Raji (cell line): ENCODE measurements around the gene PPP1R9B.

Experiments used
- POLR2A ChIP-seq: IDR thresholded peaks from 2 replicates; pipeline ENCODE4 v1.6.1; 2011; ENCODE audit warnings: low read depth, low read length, control low read depth; ENCODE audit not compliant: insufficient read depth

PPP1R9B gene

DNA sequence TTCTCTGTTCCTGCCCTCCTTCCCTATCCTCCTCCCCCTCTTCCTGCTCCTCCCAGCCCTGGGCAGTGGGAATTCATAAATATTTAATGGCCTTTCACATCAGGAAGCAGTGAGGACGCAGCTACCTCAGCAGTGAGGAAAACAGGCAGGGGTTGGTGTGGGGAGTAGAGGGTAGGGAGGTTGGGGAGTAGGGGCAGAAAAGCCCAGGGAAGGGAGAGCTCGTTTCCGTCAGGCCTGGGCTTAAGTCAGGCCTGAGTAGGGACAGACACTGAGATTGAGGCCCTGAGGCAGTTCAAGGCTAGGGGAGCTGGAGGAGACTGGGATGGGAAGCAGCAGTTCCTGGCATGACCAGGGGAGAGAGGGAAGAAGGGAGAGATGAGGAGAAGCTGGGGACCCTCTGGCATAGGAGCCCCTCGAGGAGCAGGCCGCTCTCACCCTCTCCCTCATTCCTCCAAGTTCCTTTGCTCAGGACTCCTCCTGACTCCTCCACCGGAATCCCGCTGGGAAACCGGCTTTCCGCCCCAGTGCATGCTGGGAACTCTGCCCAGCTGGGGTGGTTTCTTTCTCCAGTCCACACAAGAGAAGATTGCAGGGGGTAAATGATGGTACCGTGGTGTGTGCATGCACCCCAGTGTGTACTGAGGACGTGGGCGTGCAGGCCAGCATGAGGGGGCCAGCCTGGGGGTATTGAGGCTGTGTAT is 26.7 kb downstream of the PPP1R9B start:
- TF ChIP-seq POLR2A: no peak

DNA sequence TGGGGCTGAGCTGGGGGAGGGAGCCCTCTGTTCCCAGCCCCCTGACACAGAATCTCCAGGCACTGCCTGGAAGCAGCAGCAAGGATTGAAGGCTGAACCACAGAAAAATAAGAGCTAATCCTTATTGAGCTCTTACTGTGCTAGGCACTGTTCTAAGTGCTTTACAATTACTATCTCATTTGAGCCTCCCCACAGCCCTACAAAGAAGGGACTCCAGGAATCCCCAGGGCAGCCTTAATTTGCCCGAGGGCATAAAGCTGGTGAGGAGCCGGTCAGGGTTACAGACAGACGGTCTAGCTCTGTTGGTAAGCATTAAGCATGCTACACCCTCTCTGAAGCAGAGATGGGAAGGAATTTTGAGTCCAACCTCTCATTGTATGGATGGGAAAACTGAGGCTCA is 27.5 kb downstream of the PPP1R9B start:
- no peak for TF ChIP-seq POLR2A

DNA sequence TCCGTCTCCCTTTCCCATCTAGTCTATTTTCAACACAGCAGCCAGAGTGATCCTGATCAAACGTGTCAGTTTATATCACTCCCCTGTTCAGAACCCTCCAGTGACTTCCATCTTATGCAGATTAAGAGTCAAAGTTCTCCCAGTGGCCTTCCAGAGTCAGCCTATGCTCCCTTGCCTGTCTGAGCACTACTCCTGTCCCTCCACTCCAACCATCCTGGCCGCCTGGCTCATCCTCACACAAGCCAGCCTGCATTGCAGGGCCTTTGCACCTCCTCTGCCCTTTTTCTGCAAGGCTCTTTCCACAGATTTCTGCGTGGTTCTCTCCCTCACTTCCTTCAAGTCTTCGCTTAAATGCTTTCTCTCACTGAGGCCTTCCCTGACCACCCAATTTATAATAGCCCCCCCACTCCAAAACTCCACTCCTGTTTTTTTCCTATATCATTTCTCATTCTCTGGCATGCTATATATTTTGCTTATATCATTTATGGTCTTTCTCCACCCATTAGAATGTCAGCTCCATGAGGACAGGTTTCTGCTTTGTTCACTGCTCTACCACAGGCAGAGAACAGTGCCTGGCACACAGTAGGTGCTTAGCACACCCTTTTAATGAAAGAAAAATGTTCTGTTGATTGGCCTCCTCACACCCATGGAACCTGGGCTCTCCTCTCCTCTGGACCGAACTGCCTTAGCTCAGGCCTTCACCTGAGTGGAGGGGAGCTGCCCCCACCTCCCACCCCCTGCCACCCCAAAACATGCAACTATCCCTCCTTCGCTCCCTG is 29.8 kb downstream of the PPP1R9B start:
- no peak for TF ChIP-seq POLR2A

GRCh38 chr17:50118828-50119218 is 31.7 kb downstream of the PPP1R9B start:
- TF ChIP-seq POLR2A: no peak

GRCh38 chr17:50118076-50118827 is 32.2 kb downstream of the PPP1R9B start:
- TF ChIP-seq POLR2A: no peak

- TF ChIP-seq POLR2A: no peak
Measured at GRCh38 chr17:50117202-50118051, 33.0 kb downstream of the PPP1R9B start.

GRCh38 chr17:50115756-50116155 is 34.7 kb downstream of the PPP1R9B start:
- no peak for TF ChIP-seq POLR2A

DNA sequence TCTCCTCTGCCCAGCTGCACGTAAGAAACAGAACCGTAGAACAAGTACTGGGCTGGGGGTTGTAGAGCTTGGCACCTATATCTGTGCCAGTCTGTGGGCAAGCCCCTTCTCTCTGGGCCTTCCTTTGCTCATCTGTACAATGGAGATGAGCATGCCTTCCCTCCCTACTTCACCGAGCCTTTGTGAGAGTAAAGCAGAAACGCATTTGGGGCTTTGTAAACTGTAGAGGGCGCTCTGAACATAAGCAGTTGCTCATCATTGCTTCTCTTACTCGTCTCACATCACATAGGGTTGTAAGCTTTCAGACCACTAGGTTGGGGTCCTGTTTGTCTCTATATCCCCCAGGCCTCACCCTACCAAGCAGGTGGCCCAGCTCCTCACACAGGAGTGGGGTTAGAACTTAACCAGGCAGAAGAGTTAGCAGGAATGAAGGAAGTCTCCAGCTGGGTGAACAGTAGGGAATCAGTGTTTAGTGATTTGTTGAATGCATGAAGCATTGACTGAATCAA is 35.6 kb downstream of the PPP1R9B start:
- TF ChIP-seq POLR2A: no peak

DNA sequence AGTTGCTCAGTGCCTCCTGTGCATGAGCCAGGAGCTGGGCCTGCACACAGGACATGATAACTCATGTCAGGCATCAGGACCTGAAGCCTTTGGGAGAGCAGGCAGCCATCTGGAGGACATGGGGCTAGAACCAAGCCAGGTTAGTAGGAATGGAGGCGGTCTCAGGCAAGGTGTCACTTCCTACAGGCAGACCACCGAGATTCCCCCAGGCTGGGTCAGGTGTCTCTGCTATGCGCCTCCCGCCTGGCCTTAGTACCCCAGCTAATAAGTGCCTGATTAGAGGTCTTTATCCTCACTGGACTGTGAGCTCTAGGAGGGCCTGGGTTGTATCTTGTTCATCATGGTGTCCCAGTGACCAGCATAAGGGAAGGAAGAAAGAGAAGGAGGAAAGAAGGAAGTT is 36.1 kb downstream of the PPP1R9B start:
- TF ChIP-seq POLR2A: no peak

DNA sequence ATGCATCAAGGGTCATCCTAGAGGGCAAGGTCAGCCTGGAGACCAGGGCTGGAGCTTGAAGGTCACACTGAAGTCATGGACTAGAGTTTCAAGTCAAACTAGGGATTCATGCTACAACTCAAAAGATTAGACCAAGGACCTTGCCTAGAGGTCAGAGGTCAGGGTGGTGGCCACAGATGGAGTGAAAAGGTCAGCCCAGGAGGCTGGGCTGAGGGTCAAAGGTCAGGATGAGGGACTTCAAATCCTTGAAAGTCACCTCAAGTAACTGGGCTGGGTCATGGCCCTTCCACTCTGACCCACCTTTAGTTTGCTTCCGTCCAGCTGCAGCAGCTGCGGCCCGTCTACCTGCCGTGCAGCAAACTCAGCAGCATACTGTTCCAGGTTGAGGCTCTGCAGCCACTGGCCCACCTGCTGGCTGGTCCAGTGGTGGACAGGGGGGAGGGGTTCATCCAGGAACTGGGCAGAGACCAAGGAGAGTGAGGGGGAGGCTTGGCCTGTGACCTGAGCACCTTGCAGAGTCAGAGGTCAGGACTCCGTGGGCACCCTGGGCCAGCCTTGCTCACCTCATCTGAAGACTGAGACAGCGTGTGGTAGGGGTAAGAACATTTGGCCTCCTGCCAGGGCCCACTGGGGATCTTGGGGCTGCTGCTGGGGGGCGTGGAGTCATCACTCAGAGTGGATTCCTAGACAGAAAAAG is 36.7 kb downstream of the PPP1R9B start:
- TF ChIP-seq POLR2A: no peak

DNA sequence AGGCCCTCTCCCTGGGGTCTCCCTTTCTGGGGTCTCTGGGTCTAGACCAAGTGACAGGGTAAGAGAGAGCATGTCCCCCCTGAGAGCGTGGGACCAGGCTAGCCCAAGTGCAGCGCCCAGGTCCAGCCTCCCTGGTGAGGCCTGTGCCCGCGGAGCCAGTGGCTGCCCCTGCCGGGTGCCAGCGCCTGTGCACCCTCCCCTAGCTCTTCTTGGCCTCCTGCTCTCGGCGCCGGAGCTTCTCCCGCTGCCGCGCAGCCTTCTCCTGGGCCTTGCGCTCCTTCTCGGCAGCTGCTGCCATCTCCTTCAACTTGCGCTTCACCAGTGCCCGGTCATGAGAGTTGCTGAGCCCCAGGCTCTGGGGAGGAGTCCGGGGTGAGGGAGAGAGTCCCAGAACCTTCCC is 37.8 kb downstream of the PPP1R9B start:
- no peak for TF ChIP-seq POLR2A

DNA sequence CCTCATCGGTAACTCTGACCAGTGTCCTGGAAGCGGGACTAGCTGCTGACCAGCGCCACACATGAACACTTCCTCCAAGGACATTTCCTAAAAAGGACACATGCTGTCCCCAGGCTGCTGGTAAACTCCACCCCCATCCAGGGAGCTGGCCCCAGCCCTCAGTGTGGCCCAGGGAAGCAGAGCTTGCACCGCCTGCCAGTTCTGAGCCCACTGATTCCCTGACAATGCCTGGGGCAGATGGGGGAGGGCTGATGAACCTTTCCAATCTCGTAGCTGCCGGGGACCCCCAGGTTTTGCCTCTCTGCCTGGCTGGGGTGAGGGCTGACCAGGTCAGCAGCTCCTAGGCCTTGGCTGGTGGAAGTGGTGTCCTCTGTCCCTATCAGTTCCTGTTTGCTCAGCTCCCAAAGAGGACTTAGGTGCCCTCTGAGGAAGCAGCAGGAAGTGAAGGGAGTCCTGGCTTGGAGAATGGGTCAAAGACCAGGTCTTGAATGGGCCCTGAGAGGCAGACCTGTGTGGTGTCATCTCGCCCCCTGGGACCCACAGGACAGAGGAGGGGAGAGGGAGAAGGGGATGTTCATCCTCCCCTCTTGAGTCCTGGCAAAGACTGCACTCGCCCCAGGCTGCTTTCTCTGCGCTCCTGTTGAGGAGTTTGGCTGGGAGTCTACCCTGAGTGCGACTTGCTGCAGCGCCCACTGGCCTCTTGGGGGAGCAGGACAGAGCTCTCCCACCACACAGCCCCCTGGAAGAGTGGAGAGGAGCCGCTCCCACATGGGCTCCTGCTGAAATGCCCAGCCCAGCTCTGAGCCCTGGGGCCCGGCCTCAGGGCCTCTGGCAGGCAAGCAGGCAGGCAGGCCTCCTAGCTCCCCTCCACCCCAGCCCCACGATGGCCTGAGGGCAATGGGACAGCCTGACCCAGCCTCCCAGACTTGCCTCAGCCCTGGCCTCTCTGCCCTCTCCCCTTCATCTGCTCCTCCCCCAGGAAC is 38.5 kb downstream of the PPP1R9B start:
- no peak for TF ChIP-seq POLR2A
